Endometrium (tissue), 2 donors: ENCODE data around the gene ST8SIA6.
"Not testable (repeated sequence)": the region's sequence is repeated elsewhere in the genome, so short reads cannot be mapped to it uniquely, and the experiment has no call there.

Experiments used
- FAIRE-seq: peaks from 2 replicates; lab custom pipeline; 2012; peaks lifted over from hg19 to GRCh38; lab: Jason Lieb, UNC
- donor health status: control.
- donor health status: control.

Gene ST8SIA6

GRCh38 chr10:17343118-17343517 lies 111.3 kb downstream of the ST8SIA6 start:
- no peak for FAIRE-seq

GRCh38 chr10:17340144-17340829 lies 114.1 kb downstream of the ST8SIA6 start:
- no peak for FAIRE-seq

- no peak for FAIRE-seq
These were observed 119.3 kb downstream of the ST8SIA6 start for GRCh38 chr10:17335065-17335464.

- FAIRE-seq: no peak
These were observed 123.9 kb downstream of the ST8SIA6 start for GRCh38 chr10:17330501-17330900.

GRCh38 chr10:17326377-17326776 lies 128.0 kb downstream of the ST8SIA6 start:
- no peak for FAIRE-seq

- not testable (repeated sequence) for FAIRE-seq
These were observed 132.4 kb downstream of the ST8SIA6 start for GRCh38 chr10:17321957-17322356.

- FAIRE-seq: no peak
These were observed 137.8 kb downstream of the ST8SIA6 start for GRCh38 chr10:17316488-17317170.

GRCh38 chr10:17309435-17309834 lies 145.0 kb downstream of the ST8SIA6 start:
- FAIRE-seq: no peak

GRCh38 chr10:17307123-17307522 lies 147.3 kb downstream of the ST8SIA6 start:
- no peak for FAIRE-seq

GRCh38 chr10:17292375-17292774 lies 162.0 kb downstream of the ST8SIA6 start:
- FAIRE-seq: no peak

- FAIRE-seq: no peak
These were observed 164.2 kb downstream of the ST8SIA6 start for GRCh38 chr10:17290226-17290625.

- FAIRE-seq: no peak
These were observed 164.6 kb downstream of the ST8SIA6 start for GRCh38 chr10:17289763-17290162.

GRCh38 chr10:17286562-17287550 lies 167.5 kb downstream of the ST8SIA6 start:
- FAIRE-seq: no peak

- no peak for FAIRE-seq
These were observed 172.1 kb downstream of the ST8SIA6 start for GRCh38 chr10:17282311-17282710.

- no peak for FAIRE-seq
These were observed 175.7 kb downstream of the ST8SIA6 start for GRCh38 chr10:17278607-17279240.

GRCh38 chr10:17276756-17277424 lies 177.5 kb downstream of the ST8SIA6 start:
- no peak for FAIRE-seq

GRCh38 chr10:17273403-17273802 lies 181.0 kb downstream of the ST8SIA6 start:
- no peak for FAIRE-seq

GRCh38 chr10:17272648-17273047 lies 181.7 kb downstream of the ST8SIA6 start:
- no peak for FAIRE-seq
